HG03108 (cell line): ENCODE data around the gene RDM1.
"Not testable (repeated sequence)": the region's sequence is repeated elsewhere in the genome, so short reads cannot be mapped to it uniquely, and the experiment has no call there.

ENCODE experiments used
- ATAC-seq: cut with Tn5 transposase; IDR thresholded peaks from one replicate; pipeline ENCODE4 v1.9.1; 2021; ENCODE audit warnings: moderate library complexity; ENCODE audit not compliant: unreplicated experiment

Gene RDM1

GRCh38 chr17:35900708-35901480 lies 29.7 kb downstream of the RDM1 start:
- no peak for ATAC-seq

- no peak for ATAC-seq
Measured at GRCh38 chr17:35900280-35900679, 30.3 kb downstream of the RDM1 start.

GRCh38 chr17:35898283-35899070 lies 32.1 kb downstream of the RDM1 start:
- no peak for ATAC-seq

GRCh38 chr17:35897772-35898171 lies 32.8 kb downstream of the RDM1 start:
- ATAC-seq, result not testable (repeated sequence)

- peak; percentile 61 for ATAC-seq
Measured at GRCh38 chr17:35895636-35896587, 34.7 kb downstream of the RDM1 start.

GRCh38 chr17:35894206-35894605 lies 36.4 kb downstream of the RDM1 start:
- ATAC-seq, result no peak

GRCh38 chr17:35893751-35894150 lies 36.8 kb downstream of the RDM1 start:
- no peak for ATAC-seq

- no peak for ATAC-seq
Measured at GRCh38 chr17:35892091-35893035, 38.2 kb downstream of the RDM1 start.

- ATAC-seq, result no peak
Measured at GRCh38 chr17:35891269-35891668, 39.3 kb downstream of the RDM1 start.

GRCh38 chr17:35890774-35891155 lies 39.8 kb downstream of the RDM1 start:
- ATAC-seq, result no peak

GRCh38 chr17:35889818-35890773 lies 40.5 kb downstream of the RDM1 start:
- ATAC-seq, result no peak

GRCh38 chr17:35889241-35889640 lies 41.3 kb downstream of the RDM1 start:
- ATAC-seq, result no peak

- ATAC-seq, result peak; percentile 89
Measured at GRCh38 chr17:35879773-35880654, 50.6 kb downstream of the RDM1 start, which contains the start of gene CCL5. TSS of gene CCL5 (minus strand) at chr17:35880360.

GRCh38 chr17:35878361-35878760 lies 52.2 kb downstream of the RDM1 start:
- no peak for ATAC-seq

- ATAC-seq, result no peak
Measured at GRCh38 chr17:35877345-35878029, 53.1 kb downstream of the RDM1 start.

- no peak for ATAC-seq
Measured at GRCh38 chr17:35876534-35876933, 54.0 kb downstream of the RDM1 start.

- no peak for ATAC-seq
Measured at GRCh38 chr17:35875800-35876139, 54.8 kb downstream of the RDM1 start.
